Bronchial epithelial cell (primary cell): ENCODE data around the gene CEACAM7. TPM values are rescaled to one million over a fixed set of nuclear protein-coding genes. Genes with fewer than 3 reads are reported as not detected.

Experiments
- DNase-seq: peaks from one replicate; pipeline ENCODE4 v3.0.0-alpha.2; 2010; ENCODE audit warnings: low read depth
- FAIRE-seq: peaks from 2 replicates; lab custom pipeline; 2011; peaks lifted over from hg19 to GRCh38; lab: Jason Lieb, UNC
- H3K27me3 ChIP-seq: 2 replicates; pipeline ENCODE4 v1.5.1; 2011; ENCODE audit warnings: low read length; ENCODE audit not compliant: control insufficient read depth, insufficient read depth
- H3K36me3 ChIP-seq: 2 replicates; pipeline ENCODE4 v1.5.1; 2011; ENCODE audit warnings: low read length; ENCODE audit not compliant: control insufficient read depth, insufficient read depth
- H3K4me3 ChIP-seq: 2 replicates; pipeline ENCODE4 v1.5.1; 2011; ENCODE audit warnings: mild to moderate bottlenecking, low read depth, low read length, control low read depth
- total RNA-seq: library from RNA; depleted of rRNA; stranded (reverse); fragments of >200 nt; gene quantifications from 2 replicates; pipeline ENCODE4 v1.2.1, GENCODE V29; 2014
- TF ChIP-seq, protein P1 (sequence below): IDR thresholded peaks from 2 replicates; pipeline ENCODE4 v1.5.1; 2011; ENCODE audit warnings: mild to moderate bottlenecking, moderate library complexity, low read length, control low read depth, inconsistent platforms; ENCODE audit not compliant: insufficient read depth, severe bottlenecking

Gene CEACAM7
- total RNA-seq, 1 donor from 2014 or later, result 0.79 TPM

DNA sequence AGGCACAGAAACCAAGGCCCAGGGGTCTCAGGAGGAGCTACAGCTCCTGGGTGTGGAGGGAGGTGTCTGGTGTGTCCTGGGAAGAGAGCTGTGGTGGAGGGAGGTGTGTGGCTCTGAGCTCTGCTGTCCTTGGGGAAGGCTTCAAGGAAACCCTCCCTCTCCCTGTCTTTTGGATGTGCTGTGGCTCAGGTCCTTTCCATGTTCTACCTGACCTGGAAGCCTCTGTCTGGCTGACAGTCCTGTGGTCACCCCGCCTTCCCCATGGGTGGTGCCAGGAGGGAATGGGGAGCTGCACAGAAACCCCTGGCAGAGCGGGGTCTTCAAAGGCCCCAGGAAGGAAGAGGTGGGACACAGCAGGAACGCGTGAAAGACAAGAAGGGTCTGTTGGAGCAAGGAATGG, 617 bp upstream of the CEACAM7 start:
- H3K27me3 ChIP-seq, result no peaks in the 10 kb centered on the region
- no peaks in the 10 kb centered on the region for H3K36me3 ChIP-seq
- no peak for FAIRE-seq

DNA sequence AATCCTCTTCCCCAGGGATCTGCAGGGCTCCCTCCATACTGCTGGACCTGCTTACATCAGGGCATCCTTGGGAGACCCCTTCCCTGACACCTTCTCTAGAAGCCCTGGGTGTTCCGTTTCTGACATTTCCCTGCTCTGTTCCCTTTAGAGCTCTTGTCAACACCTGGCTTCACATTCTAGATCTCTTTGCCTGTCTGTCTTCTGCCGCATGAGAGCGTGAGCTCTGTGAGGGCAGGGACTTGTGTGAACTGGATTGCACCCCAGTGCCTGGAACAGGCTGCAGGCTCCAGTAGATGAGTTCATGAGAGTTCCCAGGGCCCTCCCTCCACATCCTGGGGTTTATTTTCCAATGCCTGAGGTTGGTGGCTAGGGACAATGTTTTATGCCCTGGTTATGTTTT, 651 bp downstream of the CEACAM7 start:
- no peak for FAIRE-seq
- no peaks in the 10 kb centered on the region for H3K36me3 ChIP-seq
- TF ChIP-seq, protein P1, sequence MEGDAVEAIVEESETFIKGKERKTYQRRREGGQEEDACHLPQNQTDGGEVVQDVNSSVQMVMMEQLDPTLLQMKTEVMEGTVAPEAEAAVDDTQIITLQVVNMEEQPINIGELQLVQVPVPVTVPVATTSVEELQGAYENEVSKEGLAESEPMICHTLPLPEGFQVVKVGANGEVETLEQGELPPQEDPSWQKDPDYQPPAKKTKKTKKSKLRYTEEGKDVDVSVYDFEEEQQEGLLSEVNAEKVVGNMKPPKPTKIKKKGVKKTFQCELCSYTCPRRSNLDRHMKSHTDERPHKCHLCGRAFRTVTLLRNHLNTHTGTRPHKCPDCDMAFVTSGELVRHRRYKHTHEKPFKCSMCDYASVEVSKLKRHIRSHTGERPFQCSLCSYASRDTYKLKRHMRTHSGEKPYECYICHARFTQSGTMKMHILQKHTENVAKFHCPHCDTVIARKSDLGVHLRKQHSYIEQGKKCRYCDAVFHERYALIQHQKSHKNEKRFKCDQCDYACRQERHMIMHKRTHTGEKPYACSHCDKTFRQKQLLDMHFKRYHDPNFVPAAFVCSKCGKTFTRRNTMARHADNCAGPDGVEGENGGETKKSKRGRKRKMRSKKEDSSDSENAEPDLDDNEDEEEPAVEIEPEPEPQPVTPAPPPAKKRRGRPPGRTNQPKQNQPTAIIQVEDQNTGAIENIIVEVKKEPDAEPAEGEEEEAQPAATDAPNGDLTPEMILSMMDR, result no peak
- no peaks in the 10 kb centered on the region for H3K27me3 ChIP-seq
- no peak overlapping the region for H3K4me3 ChIP-seq
- DNase-seq, result no peak

More for the DNA sequence above, 617 bp upstream of the CEACAM7 start:
- DNase-seq, result no peak
- TF ChIP-seq, protein P1, result no peak
- no peak overlapping the region for H3K4me3 ChIP-seq

DNA sequence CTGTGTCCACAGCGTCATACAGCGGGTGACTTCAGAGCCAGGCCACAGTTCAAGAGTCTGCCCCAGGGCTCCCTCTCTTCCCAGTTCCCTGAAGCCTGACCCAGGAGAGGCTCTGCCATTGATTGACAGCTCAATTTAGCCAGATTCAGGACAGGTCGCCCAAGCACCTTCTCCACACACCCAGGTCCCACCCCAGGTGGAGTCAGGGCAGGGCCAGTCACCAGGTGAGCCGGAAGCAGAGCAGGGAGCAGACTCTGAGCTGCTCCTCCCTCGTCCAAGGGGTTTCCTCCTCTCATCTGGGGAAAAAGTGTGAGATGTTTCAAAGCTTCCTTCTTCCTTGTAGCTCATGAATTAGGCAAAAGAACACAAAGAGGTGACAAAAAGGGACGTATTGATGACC, 5.6 kb downstream of the CEACAM7 start:
- no peaks in the 10 kb centered on the region for H3K27me3 ChIP-seq
- TF ChIP-seq, protein P1, result no peak
- no peak for FAIRE-seq

DNA sequence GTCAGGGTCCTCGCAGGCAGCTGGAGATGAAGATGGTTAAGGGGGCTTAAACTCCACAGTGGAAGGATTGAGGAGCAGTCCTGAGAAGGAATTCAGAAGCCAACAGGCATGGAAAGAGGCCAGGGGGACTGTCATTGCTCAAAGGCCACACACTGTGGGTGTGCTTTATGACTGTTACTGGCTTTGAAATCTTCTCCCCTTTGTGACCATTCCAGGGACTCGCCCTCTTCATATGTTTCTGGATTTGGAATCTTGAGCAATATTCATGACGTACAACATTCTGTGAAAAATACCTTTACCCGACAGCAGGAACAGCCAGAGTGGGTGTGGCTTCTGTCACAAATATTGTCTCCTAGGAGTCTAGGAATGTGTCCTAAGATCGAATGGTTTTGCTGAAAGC, 16.6 kb downstream of the CEACAM7 start:
- no peaks in the 10 kb centered on the region for H3K36me3 ChIP-seq
- no peak for DNase-seq
- H3K4me3 ChIP-seq, result no peak overlapping the region
- FAIRE-seq, result no peak
- TF ChIP-seq, protein P1, result no peak
- no peaks in the 10 kb centered on the region for H3K27me3 ChIP-seq

More for the DNA sequence above, 5.6 kb downstream of the CEACAM7 start:
- H3K36me3 ChIP-seq, result no peaks in the 10 kb centered on the region
- DNase-seq, result no peak
- H3K4me3 ChIP-seq, result no peak overlapping the region

DNA sequence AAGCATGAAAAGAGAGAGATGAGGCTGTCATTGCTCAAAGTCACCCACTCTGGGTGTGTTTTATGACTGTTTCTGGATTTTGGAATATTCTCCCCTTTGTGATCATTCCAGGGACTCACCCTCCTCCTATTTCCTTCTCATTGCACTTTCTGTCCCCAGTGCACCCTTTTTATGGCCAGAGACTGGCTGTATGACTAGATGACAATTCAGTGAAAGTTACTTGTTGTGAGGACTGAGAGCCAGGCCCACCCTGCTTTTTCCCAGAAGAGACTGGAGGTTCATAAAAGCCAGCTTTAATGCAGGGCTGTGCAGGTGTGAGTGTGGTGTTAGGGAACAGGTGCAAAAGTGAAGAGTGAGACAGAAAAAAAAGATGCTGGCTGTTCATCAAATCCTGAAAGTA, 17.3 kb downstream of the CEACAM7 start:
- TF ChIP-seq, protein P1, result no peak
- H3K36me3 ChIP-seq, result no peaks in the 10 kb centered on the region
- no peak overlapping the region for H3K4me3 ChIP-seq
- FAIRE-seq (no peak), DNase-seq (no peak)
- H3K27me3 ChIP-seq, result no peaks in the 10 kb centered on the region

DNA sequence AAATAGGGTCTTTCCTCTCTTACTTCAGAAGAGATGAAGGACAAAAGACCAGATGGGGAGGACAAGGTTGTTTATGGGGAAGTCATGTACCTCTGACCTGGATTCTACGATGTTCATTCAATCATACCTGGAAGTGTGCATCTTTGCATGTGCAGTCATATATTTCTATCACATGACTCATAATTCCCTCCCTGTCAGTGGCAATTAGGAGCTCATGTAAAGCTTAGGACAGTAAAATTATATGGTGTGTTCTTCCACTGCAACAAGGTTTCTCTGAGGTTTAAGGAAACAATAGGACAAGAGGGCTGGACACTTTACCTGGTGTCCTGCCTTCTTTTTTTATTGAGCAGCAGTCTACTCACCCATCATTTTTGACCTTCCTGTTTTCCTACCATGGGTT, 19.8 kb downstream of the CEACAM7 start:
- DNase-seq, result no peak
- Histone ChIP-seq H3K27me3 (no peaks in the 10 kb centered on the region), H3K36me3 (no peaks in the 10 kb centered on the region), H3K4me3 (no peak overlapping the region)
- no peak for FAIRE-seq
- TF ChIP-seq, protein P1, result no peak
